ENCODE results near the gene RPTOR. TPM values are rescaled to one million over a fixed set of nuclear protein-coding genes. Genes with fewer than 3 reads are reported as not detected.

The RPTOR gene
- total and polyA plus RNA-seq, 2 experiments from 2014 or later, result 6.6 to 16.1 TPM

- peaks cover 10% of the 10 kb centered on the region for H3K79me2 ChIP-seq (ENCODE audit: insufficient read depth)
- 16 to 17% methylated on average over 8 of the region's 8 CpGs for WGBS, 2 experiments (ENCODE audit: low coverage in 1 of 2, low lambda C conversion rate in 2 of 2, missing lambda C conversion rate in 2 of 2)
- 0 out of 2 replicates have a peak overlapping the region, but pooled peaks have one; percentile 9 for H3K9ac ChIP-seq
- H3K9me2 ChIP-seq (ENCODE audit: insufficient read depth), result no peaks in the 10 kb centered on the region
- H3K4me3 ChIP-seq, result peak overlapping the region; percentile 41
- peaks cover 16% of the 10 kb centered on the region for H3F3A ChIP-seq (ENCODE audit: insufficient read depth)
- no peak for TF ChIP-seq EZH2 (IDR thresholded peaks at IDR 0.05; ENCODE audit: insufficient read depth, poor library complexity, severe bottlenecking)
- no peak for TF ChIP-seq EZH2phosphoT487 (IDR thresholded peaks at IDR 0.05; ENCODE audit: insufficient read depth, low read depth)
- DNase-seq, result peak; percentile 74
- H4K20me1 ChIP-seq (ENCODE audit: insufficient read depth), result no peaks in the 10 kb centered on the region
- H2AFZ ChIP-seq, result no peak overlapping the region
- peak overlapping the region; percentile 50 for H3K4me2 ChIP-seq (ENCODE audit: unreplicated experiment)
- H3K9me3 ChIP-seq (ENCODE audit: low read depth), result no peaks in the 10 kb centered on the region
- no peaks in the 10 kb centered on the region for H3K36me3 ChIP-seq (ENCODE audit: low read depth)
- H3K27me3 ChIP-seq (replicated peaks; ENCODE audit: insufficient read depth), result no peaks in the 10 kb centered on the region
- peak overlapping the region; percentile 47 for H3K27ac ChIP-seq
- in situ Hi-C loops (cut with MboI), result no loop called here
- H3K4me1 ChIP-seq (ENCODE audit: insufficient read depth), result peaks cover 34% of the 10 kb centered on the region
Measured at GRCh38 chr17:80783486-80783885, 238.8 kb downstream of the RPTOR start.

- H3K27me3 ChIP-seq (replicated peaks; ENCODE audit: insufficient read depth), result no peaks in the 10 kb centered on the region
- no peaks in the 10 kb centered on the region for H3K36me3 ChIP-seq (ENCODE audit: low read depth)
- no peak overlapping the region for H3K4me3 ChIP-seq
- 33 to 35% methylated on average over 6 of the region's 6 CpGs for WGBS, 2 experiments (ENCODE audit: low coverage in 1 of 2, low lambda C conversion rate in 2 of 2, missing lambda C conversion rate in 2 of 2)
- H3K79me2 ChIP-seq (ENCODE audit: insufficient read depth), result peaks cover 10% of the 10 kb centered on the region
- H3K9me2 ChIP-seq (ENCODE audit: insufficient read depth), result no peaks in the 10 kb centered on the region
- no peak for TF ChIP-seq EZH2phosphoT487 (IDR thresholded peaks at IDR 0.05; ENCODE audit: insufficient read depth, low read depth)
- no peak for TF ChIP-seq EZH2 (IDR thresholded peaks at IDR 0.05; ENCODE audit: insufficient read depth, poor library complexity, severe bottlenecking)
- peaks cover 38% of the 10 kb centered on the region for H3K4me1 ChIP-seq (ENCODE audit: insufficient read depth)
- DNase-seq, result no peak
- H3F3A ChIP-seq (ENCODE audit: insufficient read depth), result peaks cover 20% of the 10 kb centered on the region
- in situ Hi-C loops (cut with MboI), result no loop called here
- H3K27ac ChIP-seq, result peak overlapping the region; percentile 47
- no peak overlapping the region for H3K9ac ChIP-seq
- H3K9me3 ChIP-seq (ENCODE audit: low read depth), result no peaks in the 10 kb centered on the region
- H2AFZ ChIP-seq, result no peak overlapping the region
- no peaks in the 10 kb centered on the region for H4K20me1 ChIP-seq (ENCODE audit: insufficient read depth)
- H3K4me2 ChIP-seq (ENCODE audit: unreplicated experiment), result peak overlapping the region; percentile 26
Measured at GRCh38 chr17:80783971-80784370, 239.3 kb downstream of the RPTOR start.

- Histone ChIP-seq H3K9me2 (ENCODE audit: insufficient read depth) (no peaks in the 10 kb centered on the region), H3K4me3 (no peak overlapping the region), H3K9ac (no peak overlapping the region), H3K79me2 (ENCODE audit: insufficient read depth) (peaks cover 10% of the 10 kb centered on the region), H3K4me2 (ENCODE audit: unreplicated experiment) (no peak overlapping the region), H3K27ac (no peak overlapping the region), H3K36me3 (ENCODE audit: low read depth) (no peaks in the 10 kb centered on the region), H3F3A (ENCODE audit: insufficient read depth) (peaks cover 35% of the 10 kb centered on the region), H3K9me3 (ENCODE audit: low read depth) (no peaks in the 10 kb centered on the region), H4K20me1 (ENCODE audit: insufficient read depth) (no peaks in the 10 kb centered on the region), H3K27me3 (replicated peaks; ENCODE audit: insufficient read depth) (no peaks in the 10 kb centered on the region), H2AFZ (no peak overlapping the region), H3K4me1 (ENCODE audit: insufficient read depth) (peaks cover 42% of the 10 kb centered on the region)
- WGBS, 2 experiments (ENCODE audit: low coverage in 1 of 2, low lambda C conversion rate in 2 of 2, missing lambda C conversion rate in 2 of 2), result 97 to 99% methylated on average over 18 to 19 of the region's 19 CpGs
- DNase-seq, result no peak
- TF ChIP-seq EZH2 (IDR thresholded peaks at IDR 0.05; ENCODE audit: insufficient read depth, poor library complexity, severe bottlenecking), result no peak
- TF ChIP-seq EZH2phosphoT487 (IDR thresholded peaks at IDR 0.05; ENCODE audit: insufficient read depth, low read depth), result no peak
- in situ Hi-C loops (cut with MboI), result no loop called here
Measured at GRCh38 chr17:80785477-80786178, 241.0 kb downstream of the RPTOR start.

GRCh38 chr17:80786470-80786869 lies 241.8 kb downstream of the RPTOR start:
- no peak overlapping the region for H3K27ac ChIP-seq
- no peaks in the 10 kb centered on the region for H3K9me3 ChIP-seq (ENCODE audit: low read depth)
- H3K9ac ChIP-seq, result no peak overlapping the region
- TF ChIP-seq EZH2phosphoT487 (IDR thresholded peaks at IDR 0.05; ENCODE audit: insufficient read depth, low read depth) (no peak), EZH2 (IDR thresholded peaks at IDR 0.05; ENCODE audit: insufficient read depth, poor library complexity, severe bottlenecking) (no peak)
- no peak for DNase-seq
- in situ Hi-C loops (cut with MboI), result no loop called here
- H2AFZ ChIP-seq, result no peak overlapping the region
- H3K79me2 ChIP-seq (ENCODE audit: insufficient read depth), result peaks cover 10% of the 10 kb centered on the region
- H3K9me2 ChIP-seq (ENCODE audit: insufficient read depth), result no peaks in the 10 kb centered on the region
- H4K20me1 ChIP-seq (ENCODE audit: insufficient read depth), result no peaks in the 10 kb centered on the region
- peaks cover 43% of the 10 kb centered on the region for H3F3A ChIP-seq (ENCODE audit: insufficient read depth)
- no peak overlapping the region for H3K4me2 ChIP-seq (ENCODE audit: unreplicated experiment)
- H3K36me3 ChIP-seq (ENCODE audit: low read depth), result no peaks in the 10 kb centered on the region
- H3K4me3 ChIP-seq, result no peak overlapping the region
- H3K27me3 ChIP-seq (replicated peaks; ENCODE audit: insufficient read depth), result no peaks in the 10 kb centered on the region
- peaks cover 50% of the 10 kb centered on the region for H3K4me1 ChIP-seq (ENCODE audit: insufficient read depth)
- WGBS, 2 experiments (ENCODE audit: low coverage in 1 of 2, low lambda C conversion rate in 2 of 2, missing lambda C conversion rate in 2 of 2), result 98 to 99% methylated on average over 9 of the region's 9 CpGs
